Activated gamma-delta T cell (primary cell): ENCODE data around the gene INSL3.
"Not testable (repeated sequence)": the region's sequence is repeated elsewhere in the genome, so short reads cannot be mapped to it uniquely, and the experiment has no call there.

Experiments used
- DNase-seq: peaks from one replicate; lab custom pipeline; 2025; lab: John Stamatoyannopoulos, UW

The INSL3 gene

DNA sequence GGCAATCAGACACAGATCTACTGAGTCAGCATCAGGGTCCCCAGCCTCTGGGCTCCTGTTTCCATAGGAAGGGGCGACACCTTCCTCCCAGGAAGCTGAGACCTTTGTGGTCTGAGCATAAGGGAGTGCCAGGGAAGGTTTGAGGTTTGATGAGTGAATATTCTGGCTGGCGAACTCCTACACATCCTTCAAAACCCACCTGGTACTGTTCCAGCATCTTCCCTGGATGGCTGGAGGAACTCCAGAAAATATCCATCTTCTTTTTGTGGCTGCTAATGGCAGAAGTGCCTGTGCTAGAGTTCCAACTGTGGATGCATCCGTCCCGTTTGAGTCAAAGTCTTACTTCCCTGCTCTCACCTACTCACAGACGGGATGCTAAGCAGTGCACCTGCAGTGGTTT is 9.2 kb downstream of the INSL3 start:
- DNase-seq, result no peak

- DNase-seq, result no peak
Observed at GRCh38 chr19:17811681-17812080, 9.6 kb downstream of the INSL3 start.

GRCh38 chr19:17811103-17811502 is 10.2 kb downstream of the INSL3 start:
- no peak for DNase-seq

GRCh38 chr19:17807731-17808316 is 13.5 kb downstream of the INSL3 start:
- no peak for DNase-seq

- DNase-seq, result no peak
Observed at GRCh38 chr19:17806945-17807344, 14.4 kb downstream of the INSL3 start.

GRCh38 chr19:17805427-17805826 is 15.9 kb downstream of the INSL3 start:
- no peak for DNase-seq

GRCh38 chr19:17803264-17803896 is 17.9 kb downstream of the INSL3 start:
- no peak for DNase-seq

- DNase-seq, result no peak
Observed at GRCh38 chr19:17802137-17802858, 19.0 kb downstream of the INSL3 start.

- not testable (repeated sequence) for DNase-seq
Observed at GRCh38 chr19:17798599-17798998, 22.7 kb downstream of the INSL3 start.

GRCh38 chr19:17797424-17798201 is 23.7 kb downstream of the INSL3 start:
- DNase-seq, result no peak

DNA sequence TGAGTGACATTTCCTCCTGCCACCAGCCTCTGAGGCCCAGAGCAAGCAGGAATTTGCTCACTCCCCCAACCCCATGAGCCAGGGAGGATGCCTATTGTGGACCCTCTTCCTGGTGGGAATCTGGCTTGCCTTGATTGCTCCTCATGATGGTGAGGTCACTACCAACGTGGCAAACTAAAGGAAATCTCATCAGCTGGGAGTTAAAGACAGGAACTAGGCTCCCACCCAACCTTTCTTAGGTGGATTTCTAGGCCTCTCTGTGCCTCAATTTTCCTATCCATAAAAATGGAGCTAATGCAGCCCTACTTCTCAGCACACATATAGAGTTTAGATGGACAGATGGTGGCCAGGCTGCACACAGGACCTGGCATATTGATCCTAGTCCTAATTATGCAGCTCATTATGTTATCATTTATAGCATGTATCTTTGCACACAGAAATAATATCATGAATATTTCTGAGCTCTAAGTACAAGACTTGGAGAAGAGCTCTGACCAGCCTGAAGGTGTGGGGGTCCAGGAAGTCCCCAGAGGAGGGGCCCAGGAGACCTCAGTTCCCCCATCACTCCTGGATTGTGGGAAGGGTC is 24.4 kb downstream of the INSL3 start:
- no peak for DNase-seq

DNA sequence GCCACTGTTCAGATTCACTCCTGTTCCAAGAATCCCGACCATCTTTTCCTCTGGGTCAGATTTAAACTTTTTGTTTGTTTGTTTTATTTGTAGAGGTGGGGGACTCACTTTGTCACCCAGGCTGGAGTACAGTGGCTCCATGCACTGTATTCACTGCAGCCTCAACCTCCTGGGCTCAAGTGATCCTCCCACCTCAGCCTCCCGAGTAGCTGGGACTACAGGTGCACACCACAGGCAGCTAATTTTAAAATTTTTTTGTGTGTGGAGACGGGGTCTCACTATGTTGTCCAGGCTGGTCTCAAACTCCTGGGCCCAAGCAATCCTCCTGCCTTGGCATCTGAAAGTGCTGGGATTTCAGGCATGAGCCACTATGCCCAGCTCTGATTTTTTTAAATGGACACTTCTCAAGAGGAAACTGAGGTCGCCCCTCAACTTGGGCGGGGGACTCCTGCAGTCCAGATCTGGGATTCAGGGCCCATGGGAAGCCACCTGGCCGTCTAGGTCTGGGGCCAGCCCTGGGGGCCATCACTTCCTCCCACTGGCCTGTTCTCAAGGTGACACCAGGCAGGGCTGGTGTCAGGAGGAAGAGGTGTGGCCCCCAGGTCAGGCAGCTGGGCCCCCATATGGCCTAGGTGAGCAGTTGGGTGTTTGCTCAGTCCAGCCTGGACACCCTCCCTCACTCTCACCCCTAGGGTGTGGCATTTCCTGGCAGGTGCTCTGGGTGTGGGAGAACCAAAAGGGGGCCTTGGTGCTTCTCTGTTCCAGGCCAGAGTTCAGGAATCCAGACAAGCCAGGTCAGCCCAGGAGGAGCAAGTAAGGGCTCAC is 25.1 kb downstream of the INSL3 start:
- no peak for DNase-seq

DNA sequence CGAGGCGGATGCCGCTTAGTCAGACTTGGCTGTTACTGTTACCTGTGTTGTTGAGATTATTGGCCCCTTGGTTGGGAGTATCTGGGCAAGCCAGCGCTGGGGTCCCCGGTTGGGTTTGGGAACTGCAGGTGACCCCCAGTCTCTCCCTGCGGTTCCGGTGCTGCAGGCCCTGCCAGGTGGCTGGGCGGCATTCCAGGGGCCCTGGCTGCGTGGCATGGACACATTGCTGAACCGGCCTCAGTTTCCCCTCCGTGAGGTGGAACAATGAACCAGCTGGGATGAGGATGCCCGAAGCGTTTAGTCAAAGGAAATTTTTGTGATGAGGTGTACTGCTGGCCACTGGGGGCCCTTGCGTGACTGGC is 25.8 kb downstream of the INSL3 start:
- no peak for DNase-seq

- DNase-seq, result no peak
Observed at GRCh38 chr19:17794731-17795494, 26.4 kb downstream of the INSL3 start, which contains the start of gene B3GNT3. B3GNT3 (plus strand) TSS chr19:17795138; CDS start chr19:17807808, 12,670 bp downstream.

DNA sequence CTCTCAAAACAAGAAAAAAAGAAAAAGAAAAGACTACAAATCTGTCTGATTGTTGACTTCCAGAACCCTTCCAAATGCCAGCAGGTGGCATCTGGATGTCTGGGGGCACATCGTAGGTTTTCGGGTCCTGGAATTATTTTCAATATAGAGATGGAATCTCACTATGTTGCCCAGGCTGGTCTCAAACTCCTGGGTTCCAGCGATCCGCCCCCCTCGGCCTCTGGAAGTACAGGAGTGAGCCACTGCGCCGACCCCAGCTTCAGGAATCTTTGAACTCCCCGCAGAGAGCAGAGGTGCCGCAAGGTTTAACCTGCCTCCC is 26.9 kb downstream of the INSL3 start:
- no peak for DNase-seq

DNA sequence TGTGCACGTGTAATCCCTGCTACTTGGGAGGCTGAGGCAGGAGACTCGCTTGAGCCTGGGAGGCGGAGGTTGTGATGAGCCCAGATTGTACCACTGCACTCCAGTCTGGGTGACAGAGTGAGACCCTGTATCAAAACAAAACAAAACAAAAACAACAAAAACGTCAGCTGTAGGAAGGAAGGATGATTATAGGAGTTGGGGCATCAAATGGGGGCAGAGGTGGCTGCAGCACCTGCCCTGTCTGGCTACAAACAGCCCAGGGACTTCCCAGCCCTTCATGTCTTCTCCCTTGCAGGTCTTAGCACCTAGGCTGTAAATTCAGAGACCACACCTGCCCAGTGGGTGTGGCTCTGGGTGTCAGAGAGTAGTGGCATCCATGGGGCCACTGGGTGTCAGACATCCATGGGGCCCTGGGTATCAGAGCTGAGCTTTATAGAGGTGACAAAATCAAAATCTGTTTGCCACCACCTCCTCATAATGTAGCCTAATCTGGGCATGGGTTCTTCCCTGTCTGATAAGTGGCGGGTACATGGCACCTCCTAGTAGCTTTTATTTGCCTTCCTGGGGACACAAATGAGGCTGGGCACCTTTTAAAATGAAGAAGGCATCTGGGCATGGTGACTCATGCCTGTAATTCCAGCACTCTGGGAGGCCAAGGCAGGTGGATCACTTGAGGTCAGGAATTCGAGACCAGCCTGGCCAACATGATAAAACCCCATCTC is 31.1 kb downstream of the INSL3 start:
- no peak for DNase-seq

DNA sequence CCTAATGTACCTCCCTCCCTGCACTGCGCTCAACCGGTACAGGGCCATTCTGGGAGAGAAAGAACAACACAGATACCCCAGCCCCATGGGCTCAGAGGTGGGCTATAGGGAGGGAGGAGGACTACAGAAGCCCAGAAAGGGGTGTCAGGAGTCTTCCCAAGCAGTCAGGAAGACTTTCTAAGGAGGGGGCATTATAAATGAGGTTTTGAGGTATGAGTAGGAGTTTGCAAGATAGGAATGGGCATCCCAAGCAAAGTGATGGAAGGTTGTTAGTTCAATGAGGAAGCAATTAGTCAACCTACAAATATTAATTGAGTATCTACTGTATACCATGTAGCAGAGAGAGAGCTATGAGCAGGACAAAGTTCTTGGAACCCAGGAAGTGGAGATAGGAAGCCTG is 32.7 kb downstream of the INSL3 start:
- DNase-seq, result no peak

- no peak for DNase-seq
Observed at GRCh38 chr19:17787274-17787913, 33.9 kb downstream of the INSL3 start.

DNA sequence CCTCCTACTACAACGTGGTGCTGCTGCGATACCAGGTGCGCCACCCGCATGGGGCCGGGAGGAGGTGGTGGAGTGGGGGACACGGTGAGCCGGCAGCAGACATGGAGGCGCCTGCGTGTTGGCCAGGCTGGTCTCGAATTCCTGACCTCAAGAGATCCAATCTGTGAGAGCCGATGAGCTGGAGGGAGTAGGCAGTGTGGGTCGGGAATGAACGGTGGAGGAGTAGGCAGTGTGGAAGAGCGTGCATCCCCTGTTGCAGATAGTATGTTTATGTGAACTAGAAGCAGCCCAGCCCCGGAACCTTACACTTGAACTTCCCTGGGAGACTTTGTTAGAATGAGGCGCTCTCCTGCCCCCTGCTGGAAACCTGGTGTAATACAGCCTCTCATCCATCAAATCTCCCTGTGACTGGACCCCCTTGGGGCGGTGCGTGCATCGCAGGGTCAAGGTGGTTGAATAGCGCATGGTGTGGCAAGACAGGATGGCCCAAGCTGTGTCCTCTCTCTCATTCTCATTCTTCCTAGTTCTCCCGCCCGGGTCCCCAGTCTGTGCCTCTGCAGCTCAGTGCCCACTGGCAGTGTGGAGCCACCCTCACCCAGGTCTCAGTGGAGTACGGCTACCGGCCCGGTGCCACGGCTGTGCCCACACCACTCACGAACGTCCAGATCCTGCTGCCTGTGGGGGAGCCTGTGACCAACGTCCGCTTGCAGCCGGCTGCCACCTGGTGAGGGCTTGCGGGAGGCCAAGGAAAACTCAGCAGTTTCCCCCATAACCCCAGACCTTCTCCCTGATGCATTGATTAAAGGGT is 36.9 kb downstream of the INSL3 start:
- DNase-seq, result no peak
